GM21367 (cell line): ENCODE data around the gene OR4A47.
"Not testable (repeated sequence)": the region's sequence is repeated elsewhere in the genome, so short reads cannot be mapped to it uniquely, and the experiment has no call there.

Source experiments
- ATAC-seq: cut with Tn5 transposase; IDR thresholded peaks from one replicate; pipeline ENCODE4 v1.9.1; 2021; ENCODE audit not compliant: unreplicated experiment

Gene OR4A47, protein sequence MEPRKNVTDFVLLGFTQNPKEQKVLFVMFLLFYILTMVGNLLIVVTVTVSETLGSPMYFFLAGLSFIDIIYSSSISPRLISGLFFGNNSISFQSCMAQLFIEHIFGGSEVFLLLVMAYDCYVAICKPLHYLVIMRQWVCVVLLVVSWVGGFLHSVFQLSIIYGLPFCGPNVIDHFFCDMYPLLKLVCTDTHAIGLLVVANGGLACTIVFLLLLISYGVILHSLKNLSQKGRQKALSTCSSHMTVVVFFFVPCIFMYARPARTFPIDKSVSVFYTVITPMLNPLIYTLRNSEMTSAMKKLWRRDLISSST

DNA sequence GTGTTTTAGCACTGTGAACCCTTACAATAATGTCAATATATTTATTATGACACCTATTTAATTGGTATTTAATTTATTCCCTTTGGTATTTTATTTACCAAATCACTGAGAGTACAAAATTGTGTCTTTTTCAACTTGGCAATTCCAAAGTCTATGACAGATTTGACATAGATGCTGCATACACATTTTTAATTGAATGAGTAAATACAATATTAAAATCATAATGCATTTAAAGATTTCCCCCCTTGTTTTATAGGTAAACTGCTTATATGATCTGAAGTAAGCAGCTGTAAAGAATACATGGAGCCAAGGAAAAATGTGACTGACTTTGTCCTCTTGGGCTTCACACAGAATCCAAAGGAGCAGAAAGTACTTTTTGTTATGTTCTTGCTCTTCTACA is at the start of gene OR4A47:
Gene OR4A47, plus strand, starts transcription at position 301 of the 400 bp plus-strand sequence. Its CDS starts 0 bp downstream, at position 301.
- not testable (repeated sequence) for ATAC-seq

DNA sequence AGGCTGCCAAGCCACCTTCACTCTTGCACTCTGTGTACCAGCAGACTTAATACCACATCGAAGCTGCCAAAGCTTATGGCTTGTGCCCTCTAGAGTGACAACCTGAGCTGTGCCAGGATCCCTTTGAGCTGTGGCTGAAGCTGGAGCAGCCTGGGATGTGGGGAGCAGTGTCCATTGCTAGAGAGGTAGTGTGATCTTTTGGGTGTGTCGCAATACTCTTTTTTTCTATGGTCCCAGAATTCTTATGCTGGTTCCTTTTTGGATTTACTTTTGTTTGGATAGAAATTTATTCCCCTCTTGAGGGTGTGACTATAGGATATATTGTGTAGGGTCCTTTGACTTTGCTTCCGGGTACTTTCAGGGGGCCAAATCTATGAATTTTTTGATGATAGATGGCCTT is 32.7 kb upstream of the OR4A47 start:
- ATAC-seq: not testable (repeated sequence)

DNA sequence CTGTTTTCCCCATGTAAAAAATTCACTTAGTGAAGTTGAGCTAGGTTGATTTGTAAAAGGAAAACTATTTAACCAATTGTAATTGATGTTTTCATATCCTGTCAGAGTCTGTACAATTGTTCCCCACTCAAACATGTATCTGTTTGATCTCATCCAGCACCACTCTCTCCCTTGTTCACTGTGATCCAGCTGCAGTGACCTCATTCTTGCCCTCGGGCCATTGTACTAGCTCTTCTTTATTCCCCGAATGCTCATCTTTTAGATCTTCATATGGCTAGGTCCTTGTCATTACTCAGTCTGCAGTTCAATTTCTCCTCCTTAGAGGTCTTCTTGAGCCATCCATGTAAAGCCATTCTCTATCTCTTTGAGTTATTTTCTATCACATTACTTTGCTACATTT is 14.6 kb upstream of the OR4A47 start:
- not testable (repeated sequence) for ATAC-seq

DNA sequence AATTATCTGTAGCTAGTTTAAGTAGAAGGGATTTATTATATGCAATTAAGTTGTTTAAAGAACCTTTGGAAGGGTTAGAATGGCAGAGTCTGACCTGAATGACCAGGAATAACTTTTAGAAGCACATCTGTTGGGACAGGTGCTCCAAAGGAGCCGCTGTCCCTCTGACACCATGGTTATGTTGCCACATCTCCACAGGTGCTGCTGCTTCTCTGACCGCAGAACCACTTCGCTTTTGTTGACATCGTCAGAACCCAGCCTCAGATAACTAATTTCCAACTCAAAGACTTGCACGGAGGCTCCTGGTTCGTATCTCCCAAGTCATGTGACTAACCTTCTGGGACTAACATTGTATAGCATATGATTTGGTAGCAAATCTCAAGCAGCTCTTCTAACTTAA is 13.9 kb upstream of the OR4A47 start:
- ATAC-seq: not testable (repeated sequence)

DNA sequence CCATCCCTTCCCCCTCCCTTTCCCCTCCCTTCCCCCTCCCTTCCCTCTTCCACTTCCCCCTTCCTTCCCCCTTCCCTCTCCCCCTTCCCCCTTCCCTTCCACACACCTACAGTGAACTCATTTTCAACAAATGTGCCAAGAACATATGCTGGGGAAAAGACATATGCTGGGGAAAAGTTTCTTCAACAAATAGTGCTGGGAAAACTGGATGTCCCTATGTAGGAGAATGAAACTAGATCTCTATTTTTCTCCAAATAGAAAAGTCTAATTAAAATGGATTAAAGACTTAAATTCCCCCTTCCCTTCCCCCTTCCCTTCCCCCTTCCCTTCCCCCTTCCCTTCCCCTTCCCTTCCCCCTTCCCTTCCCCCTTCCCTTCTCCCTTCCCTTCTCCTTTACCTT is 17.6 kb downstream of the OR4A47 start:
- not testable (repeated sequence) for ATAC-seq

DNA sequence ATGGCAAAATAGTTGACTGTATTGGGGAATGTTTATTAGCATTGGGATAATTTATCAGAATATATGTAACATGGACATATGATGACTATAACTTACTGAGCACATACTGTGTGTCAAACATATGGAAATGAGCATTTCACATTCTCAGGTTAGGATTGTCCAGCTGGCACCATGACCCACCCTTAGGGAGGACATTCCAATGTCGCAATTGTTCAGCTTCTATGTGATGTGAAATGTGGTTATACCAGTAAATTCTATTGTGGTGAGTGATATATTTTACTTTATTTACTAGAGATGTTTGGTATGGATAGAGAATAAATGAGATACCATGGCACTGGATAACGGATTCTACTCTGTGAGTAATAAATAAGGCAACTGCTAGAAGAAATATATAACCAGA is 50.4 kb downstream of the OR4A47 start:
- ATAC-seq: no peak
